ENCODE results near the gene CFAP161.

Gene CFAP161, protein sequence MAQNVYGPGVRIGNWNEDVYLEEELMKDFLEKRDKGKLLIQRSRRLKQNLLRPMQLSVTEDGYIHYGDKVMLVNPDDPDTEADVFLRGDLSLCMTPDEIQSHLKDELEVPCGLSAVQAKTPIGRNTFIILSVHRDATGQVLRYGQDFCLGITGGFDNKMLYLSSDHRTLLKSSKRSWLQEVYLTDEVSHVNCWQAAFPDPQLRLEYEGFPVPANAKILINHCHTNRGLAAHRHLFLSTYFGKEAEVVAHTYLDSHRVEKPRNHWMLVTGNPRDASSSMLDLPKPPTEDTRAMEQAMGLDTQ

DNA sequence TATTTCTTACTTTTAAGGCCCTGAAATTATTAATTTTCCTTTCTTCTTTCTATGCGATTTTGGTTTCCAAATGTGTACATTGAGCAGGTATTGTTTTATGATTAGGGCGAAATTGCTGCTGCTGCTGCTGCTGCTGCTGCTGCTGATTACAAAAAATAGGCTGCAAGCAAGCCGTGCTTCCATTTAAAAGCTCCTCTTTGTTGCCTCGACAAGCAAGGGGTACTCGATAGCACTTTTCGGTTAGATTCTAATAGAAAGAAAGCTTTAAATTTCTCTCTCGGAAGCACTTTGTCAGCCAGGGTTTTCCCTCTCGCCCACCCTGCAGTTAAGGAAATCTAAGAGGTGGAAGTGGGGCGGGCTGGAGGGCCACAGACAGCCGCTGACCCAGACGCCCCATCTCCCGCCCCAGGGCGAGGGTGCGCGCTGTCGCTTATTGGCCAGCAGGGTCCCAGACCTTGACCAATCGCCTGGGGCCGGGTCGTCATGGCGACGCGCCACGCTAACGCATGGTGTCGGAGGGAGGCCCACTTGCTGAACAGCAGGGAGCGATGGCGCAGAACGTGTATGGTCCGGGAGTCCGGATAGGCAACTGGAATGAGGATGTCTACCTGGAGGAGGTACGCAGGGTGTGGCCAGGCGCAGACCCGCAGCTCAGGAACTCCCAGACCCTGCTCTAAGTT lies at the start of gene CFAP161:
Gene CFAP161 (plus strand): TSS at position 489 of the 680 bp plus-strand sequence. CDS start 60 bp downstream, at position 549.
- DNase-seq (ENCODE audit: low read depth in 2 of 2), result peak; percentile 33 to 35

DNA sequence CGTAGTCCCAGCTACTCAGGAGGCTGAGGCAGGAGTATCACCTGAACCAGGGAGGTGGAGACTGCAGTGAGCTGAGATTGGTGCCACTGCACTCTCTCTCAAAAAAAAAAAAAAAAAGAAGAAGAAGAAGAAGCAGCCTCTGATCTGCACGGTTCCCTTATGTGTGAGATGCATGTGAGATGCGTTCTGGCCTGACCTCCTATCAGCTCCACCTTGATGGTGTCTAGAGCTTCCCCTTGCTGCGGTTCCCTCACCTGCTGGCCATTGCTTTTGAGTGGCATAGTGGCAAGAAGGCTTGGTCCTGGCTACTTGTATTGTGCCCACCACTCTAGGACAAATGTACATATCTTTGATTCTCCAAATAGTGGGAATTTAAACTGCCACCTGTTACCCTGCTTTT lies 49.4 kb upstream of the CFAP161 start:
- DNase-seq (ENCODE audit: low read depth in 2 of 2), result no peak

DNA sequence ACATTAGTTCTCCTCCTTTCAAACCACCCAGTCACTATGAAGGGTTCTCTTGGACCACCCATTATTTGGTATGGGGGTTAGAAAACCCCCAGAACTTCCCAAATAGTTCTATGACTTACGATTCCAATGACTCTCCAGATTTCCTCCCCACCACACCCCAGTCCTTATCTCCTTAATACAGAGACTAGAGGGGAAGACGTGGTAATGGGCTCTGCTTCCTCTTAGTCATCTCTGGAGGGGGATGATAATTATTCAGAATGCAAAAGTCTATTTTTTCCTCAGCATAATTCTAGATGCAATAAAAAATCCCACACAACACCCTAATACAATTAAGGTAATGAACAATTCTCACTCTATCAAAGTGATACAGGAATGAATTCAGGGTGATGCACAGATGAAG lies 48.9 kb upstream of the CFAP161 start:
- no peak for DNase-seq (ENCODE audit: low read depth in 2 of 2)

DNA sequence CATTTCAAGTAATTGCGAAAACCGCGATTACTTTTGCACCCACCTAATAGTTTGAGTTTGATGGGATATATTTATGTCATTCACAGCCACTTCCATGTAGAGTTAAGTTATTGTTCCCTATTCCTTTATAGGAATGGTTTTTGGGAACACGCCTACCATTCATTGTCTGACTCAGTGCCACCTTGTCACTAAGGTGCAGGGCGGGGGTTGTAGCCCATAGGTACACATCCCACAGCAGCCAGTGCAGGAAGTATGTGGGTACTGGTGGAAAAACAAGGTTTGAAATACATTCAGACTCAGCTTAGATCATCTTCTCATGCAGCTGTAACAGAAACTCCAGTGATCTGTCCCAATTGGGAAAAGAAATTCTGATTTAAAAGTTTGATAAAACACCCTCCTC lies 48.2 kb upstream of the CFAP161 start:
- DNase-seq (ENCODE audit: low read depth in 2 of 2), result no peak

DNA sequence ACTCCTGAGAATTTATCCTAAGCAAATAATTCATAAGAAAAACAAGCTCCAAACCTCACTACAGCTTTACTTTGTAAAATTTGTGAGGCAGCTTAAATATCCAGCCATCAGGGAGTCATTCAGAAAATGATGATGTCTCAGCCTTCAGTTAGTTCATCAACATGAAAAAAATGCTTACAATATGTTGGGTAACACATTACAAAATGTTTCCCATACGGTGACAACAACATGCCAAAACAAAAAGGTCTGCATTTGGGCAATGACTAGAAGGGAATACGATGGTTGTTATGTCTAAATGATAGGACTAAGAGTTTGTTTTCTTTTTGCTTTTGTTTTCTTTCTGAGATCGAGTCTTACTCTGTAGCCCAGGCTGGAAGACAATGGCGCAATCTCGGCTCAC lies 47.0 kb upstream of the CFAP161 start:
- DNase-seq (ENCODE audit: low read depth in 2 of 2), result no peak

DNA sequence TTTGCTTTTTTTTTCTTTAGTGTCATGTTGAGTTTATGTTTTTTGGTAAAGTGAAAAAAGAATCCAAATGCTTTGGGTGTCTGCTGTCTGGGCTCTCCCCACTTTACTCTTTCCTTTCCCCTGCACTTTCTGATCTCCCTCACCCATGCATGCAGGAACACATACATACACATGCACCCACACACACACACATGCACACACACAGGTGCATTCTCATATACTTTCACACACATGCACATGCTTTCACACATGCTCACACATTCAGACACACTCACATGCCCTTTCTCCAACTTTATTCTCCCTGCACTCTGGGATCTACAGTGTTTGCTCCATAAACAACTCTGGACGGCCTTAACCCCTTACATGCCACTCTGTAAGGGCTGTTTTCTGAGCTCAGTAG lies 46.4 kb upstream of the CFAP161 start:
- DNase-seq (ENCODE audit: low read depth in 2 of 2), result no peak

DNA sequence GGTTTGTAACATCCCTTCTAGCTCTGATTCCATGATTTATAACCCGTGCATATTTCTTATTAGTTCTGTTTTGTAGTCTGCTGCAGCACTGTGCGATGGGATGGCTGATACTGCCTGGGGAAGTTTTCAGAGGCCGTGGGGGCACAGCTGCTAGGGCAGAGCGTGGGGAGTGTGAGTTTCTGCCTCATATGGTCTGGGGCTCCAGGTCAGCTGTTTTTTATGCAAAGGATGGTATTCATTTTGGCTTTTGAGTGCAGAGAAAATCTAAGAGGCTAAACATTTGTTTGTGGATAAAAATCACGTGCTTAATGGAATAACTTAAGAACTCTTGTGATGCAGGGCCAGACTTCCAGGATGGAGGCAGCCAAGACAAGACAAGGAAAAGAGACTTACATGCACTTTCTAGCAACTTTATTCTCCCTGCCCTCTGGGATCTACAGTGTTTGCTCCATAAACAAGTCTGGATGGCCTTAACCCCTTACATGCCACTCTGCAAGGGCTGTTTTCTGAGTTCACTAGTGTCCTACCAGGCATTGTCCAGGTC lies 45.5 kb upstream of the CFAP161 start:
- DNase-seq (ENCODE audit: low read depth in 2 of 2), result no peak

DNA sequence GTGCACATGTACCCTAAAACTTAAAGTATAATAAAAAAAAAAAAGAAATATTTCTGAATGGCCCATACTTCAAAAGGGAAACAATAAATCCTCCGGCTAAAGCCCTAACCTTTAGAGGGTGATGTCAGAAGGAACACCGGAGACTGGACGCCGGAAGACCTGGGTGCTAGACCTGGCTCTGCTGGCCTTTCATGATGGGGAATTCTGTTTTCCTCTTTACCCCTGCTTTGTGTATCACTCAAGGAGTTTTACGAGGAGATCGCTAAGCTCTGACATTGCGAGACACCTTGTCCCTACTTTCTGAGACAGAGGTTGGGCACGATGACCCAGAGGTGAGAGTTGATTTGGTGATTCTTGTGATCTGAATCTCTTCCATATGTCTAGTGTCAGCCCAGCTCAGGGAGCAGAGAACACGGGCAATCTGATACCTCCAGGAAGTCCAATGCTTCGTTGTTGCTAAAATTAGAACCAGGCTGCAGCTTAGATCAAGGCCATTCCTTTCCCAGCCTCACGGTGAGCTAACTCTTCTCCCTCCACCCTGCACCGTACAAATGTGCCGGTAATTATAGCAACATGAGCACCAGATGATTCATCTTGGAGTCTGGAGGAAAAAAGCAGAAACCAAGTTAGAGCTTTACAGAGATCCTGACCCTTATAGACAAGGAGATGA lies 42.0 kb upstream of the CFAP161 start:
- no peak for DNase-seq (ENCODE audit: low read depth in 2 of 2)

DNA sequence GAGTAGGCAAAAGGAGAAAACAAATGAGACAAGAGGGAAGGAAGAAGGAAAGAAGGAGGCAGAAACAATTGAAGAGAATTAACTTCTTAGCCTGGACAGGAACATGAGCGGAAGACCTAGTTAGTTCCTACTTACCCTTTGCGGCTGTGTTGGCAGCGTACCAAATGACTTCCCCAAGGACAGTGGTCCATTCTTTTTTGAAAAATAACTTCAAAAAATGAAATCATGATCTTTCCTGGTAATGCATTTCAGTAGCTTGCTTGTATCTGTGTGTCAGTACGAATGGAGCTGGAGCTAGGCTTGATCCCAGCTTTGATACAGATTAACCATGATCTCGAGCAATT lies 41.5 kb upstream of the CFAP161 start:
- no peak for DNase-seq (ENCODE audit: low read depth in 2 of 2)

DNA sequence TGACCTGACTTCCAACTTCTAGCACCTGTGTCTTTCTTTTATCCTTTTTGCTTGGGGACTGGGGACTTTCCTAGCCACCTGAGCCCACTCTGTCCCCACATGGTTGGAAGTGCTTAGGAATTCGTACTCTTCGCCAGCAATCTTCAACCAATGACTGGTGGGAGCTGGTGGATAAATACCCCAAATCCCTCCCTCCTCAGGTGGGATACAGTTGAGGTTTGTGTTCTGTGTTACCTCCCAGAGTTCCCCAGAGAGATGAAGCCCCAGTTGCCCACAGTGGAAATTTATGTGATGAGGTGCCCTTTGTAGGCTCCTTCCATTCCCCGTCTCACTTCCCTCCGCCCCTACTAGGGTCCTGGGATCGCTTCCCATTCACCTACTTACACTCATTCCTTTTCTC lies 40.1 kb upstream of the CFAP161 start:
- no peak for DNase-seq (ENCODE audit: low read depth in 2 of 2)

DNA sequence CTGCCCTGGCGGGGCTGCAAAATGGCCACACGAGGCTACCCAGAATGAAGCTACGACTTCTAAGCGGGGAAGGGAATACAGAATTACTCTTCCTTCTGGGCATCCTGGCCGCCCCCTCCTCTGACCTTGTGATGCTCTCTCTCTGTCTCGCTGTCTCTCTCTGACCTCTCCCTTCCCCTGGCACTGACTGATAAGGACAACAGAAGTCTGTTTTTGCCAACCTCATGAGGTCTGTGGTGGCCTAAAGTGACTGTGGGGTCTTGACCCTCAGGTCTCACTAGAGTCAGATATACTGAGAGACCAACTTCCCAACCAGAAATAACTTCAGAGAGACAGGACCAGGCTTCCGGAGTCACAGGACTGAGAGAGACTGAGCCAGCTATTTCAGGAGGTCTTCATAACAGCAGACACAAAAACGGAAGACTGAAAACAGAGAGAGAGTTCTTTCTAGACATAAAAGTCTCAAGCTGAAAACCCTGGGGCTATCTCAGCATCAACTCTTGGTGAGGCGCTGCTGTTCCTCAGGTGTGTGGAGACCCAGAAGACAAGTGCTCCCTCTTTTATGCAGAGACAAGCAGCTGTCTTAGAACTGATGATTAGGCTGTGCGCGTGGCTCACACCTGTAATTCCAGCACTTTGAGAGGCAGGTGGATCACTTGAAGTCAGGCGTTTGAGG lies 38.2 kb upstream of the CFAP161 start:
- DNase-seq (ENCODE audit: low read depth in 2 of 2), result no peak

DNA sequence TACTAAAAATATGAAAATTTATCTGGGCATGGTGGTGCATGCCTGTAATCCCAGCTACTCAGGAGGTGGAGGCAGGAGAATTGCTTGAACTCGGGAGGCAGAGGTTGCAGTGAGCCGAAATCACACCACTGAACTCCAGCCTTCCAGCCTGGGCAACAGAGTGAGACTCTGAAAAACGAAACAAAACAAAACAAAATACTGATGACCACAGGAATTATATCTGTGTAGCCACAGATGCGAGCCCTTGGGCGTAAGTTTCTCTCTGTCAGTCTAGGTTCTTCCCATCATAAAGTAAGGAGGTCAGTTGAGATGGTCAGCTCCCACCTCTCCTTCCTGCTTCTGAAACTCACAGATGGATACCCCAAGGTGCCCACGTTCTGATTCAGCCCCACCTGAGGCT lies 37.7 kb upstream of the CFAP161 start:
- no peak for DNase-seq (ENCODE audit: low read depth in 2 of 2)

DNA sequence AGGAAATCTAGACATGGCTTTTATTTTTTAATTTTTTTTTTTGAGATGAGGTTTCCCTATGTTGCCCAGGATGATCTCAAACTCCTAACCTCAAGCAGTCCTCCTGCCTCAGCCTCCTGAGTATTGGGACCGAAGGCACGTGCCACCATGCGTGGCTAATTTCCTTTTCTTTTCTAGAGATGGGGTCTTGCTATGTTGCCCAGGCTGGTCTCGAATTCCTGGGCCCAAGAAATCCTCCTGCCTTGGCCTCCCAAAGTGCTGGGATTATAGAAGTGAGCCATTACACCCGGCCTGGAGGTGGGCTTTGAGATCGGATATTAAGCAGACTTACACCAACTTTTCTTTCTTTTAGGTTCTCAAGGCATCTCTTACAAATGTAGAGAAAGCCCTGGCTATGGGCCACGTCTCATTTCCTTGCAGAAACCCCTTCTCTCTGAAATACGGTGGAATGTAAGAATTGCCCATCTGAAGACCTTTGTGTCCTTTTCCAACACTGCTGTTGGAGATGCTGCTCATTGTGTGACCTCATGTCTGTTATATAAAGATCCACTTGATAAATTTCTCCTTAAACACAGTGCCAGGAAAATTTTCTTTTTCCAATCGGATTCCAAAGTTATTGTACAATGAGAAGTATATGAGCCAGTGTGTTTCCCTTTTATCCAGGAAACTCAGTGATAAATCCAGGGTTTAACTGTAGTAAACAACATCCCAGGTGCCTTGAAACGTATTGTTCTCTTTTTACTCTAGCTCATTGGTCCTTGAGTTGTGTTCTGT lies 36.8 kb upstream of the CFAP161 start:
- DNase-seq (ENCODE audit: low read depth in 2 of 2), result no peak

DNA sequence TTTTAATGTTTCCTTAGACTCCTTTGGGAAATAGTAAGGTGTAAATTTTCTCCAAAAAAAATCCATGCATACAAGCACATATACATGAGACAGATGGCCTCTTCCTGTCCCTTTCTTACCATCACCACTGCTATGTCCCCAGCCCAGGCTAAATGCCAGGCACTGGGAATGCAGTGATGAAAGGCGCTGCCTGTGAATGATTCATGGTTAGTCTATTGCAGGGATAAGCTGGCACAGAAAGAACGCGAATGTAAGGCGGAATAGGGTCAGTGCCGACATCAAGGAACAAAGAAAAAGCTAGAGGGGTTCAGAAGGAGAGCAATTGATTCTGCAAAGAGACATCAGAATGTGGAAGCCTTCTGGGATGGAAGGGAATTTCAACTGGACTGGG lies 36.2 kb upstream of the CFAP161 start:
- DNase-seq (ENCODE audit: low read depth in 2 of 2), result no peak

DNA sequence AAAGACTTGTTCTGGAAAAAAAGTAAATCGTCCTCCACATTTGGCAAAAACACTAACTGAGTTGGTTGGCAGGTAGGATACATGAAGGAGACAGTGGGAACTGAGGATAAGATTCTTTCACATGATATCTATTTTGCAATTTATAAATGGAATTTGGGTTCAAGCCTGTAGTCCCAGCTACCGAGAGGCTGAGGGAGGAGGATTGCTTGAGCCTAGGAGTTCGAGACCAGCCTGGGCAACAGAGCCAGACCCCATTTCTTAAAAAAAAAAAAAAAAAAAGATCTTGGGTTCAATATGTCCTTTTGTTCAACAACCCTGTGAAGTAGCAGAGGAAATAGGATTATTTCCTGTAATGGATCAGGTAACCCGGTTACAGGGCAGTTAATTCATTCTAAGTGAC lies 35.7 kb upstream of the CFAP161 start:
- DNase-seq (ENCODE audit: low read depth in 2 of 2), result no peak

DNA sequence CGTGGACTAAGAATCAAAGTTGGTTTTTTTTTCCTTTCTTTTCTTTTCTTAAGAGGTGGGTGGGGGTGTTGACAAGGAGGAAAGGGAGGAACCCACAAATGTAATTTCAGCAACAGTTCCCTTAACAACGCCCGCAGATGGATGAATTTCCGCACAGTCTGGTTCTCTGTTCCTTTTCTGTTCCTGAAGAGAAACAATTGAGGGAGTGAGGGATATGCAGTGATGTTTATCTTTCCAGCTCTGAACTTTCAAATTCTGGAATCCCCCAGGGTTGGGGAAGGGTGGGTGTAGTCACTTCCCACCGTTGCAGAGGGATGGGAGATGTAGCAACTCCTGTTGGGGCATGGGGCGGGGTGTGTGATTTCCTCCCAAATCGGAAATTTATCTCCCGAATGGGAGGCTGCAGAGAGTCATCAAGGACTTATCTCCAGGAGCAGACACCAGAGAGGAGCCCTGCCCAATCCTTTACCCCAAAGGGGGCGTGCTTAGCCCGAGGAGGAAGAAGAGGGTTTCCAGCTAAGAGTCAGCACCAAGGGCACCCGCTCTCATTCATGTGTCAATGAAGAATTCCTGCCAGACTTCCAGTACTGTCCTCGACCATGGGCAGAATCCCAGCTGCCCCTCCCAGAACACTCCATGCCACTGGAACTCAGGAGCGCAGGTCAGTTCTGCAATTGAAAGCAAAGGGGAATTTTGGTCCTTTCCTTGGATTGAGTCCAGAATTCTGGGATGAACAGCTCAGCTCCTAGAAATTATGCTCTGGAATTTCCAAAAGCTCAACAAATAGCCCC lies 35.0 kb upstream of the CFAP161 start:
- DNase-seq (ENCODE audit: low read depth in 2 of 2), result no peak

DNA sequence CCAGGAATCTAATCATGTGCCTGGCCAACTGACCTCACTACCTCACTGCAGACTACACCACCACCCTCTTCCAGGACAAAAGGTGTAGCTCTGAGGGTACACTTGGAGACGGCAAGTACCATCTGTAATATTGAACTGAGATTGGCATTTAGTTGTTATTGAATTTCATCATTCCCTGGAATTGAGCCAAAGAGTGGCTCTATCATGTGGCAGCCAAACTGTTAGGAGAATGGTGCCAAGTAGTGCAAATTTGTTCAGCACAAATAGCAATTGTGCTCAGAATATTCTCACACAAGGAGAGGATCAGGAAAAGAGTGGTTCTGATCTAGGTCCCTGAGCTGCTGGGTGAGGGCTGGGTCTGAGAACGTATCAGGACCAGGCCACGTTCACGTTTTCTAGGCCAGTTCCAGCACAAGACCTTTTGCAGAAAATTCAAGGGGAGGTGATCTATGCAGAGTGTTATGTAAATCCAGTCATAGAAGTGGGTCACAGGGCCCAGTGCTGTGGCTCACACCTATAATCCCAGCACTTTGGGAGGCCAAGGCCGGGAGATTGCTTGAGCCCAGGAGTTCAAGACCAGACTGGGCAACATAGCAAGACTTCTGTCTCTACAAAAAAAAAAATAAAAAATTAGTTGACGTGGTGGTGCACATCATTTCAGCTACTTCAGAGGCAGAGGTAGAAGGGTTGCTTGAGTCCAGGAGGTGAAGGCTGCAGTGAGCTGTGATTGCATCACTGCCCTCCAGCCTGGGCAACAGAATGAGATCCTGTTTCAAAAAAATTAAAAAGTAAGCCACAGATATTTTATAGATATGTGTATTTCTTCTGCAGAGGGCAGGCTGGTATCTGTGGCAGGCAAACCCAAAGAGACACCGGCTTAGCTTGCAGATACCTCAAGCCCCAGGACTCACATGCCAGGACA lies 31.9 kb upstream of the CFAP161 start:
- no peak for DNase-seq (ENCODE audit: low read depth in 2 of 2)

DNA sequence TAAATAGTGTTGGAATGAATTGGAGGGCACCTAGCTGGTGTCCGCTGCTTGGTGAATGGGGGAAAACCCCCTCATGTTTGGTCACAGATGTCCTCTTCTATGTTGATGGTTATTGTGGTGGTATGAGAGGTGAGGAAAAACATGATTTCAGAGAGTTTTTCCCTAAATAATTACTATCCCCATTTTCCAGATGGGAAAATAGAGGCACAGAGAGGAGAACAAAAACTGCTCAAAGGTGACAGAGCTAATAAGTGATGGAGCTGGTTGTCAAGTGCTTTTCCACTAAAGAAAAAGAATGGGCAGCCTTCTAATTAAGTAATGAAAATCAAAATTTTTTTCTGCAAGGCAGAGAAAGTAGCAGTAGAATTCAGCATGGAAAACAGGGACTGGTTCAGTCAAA lies 30.2 kb upstream of the CFAP161 start:
- DNase-seq (ENCODE audit: low read depth in 2 of 2), result no peak

DNA sequence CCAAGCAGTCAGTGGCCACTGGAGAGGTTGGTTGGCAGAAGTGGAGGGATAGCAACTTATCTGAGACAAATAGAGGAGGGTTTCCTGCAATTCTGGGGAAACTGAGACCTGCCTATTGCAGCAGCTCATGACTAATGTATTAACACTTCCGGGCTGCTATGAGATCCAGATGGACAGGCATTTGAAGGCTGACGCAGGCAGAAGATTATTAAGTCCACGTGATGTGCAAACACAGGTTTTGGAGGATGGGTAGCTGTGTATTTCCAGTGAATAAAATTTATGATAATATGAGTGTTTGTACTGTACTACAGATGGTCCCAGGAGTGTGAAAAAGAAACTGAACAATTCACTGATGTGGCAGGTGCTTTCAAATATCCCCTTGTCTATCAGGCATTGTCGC lies 28.5 kb upstream of the CFAP161 start:
- no peak for DNase-seq (ENCODE audit: low read depth in 2 of 2)

DNA sequence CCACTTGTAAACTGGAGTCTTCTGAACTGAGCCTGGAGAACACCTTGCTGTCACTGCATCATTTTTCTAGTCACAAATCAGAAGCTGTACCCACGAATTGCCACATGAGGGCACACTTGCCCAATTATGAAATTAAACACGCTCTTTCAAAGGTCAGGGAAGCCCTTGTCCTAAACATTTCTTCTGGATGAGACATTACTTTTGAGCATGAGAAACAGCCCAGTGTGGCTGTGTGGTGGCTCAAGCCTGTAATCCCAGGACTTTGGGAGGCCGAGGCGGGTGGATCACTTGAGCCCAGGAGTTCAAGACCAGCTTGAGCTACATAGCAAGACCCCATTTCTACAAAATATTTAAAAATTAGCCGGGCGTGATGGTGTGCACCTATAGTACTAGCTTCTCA lies 27.5 kb upstream of the CFAP161 start:
- DNase-seq (ENCODE audit: low read depth in 2 of 2), result peak in 1 of 2 donors; percentile 11

Data from stimulated activated CD8-positive, alpha-beta memory T cell treated with anti-CD3 and anti-CD28 coated beads, Interleukin-15, amount 100 ng/mL, for 48 hours (primary cell).